NB4 (cell line): ENCODE data around the gene GPC5.

Experiments used
- DNase-seq: peaks from one replicate; pipeline ENCODE4 v3.0.0; 2010; ENCODE audit warnings: low read depth
- H3K4me3 ChIP-seq: one replicate; pipeline ENCODE4 v1.5.1; 2011; ENCODE audit warnings: mild to moderate bottlenecking, low read depth, low read length, moderate library complexity
- CTCF ChIP-seq: IDR thresholded peaks from one replicate; pipeline ENCODE4 v1.5.1; 2012; ENCODE audit warnings: low read depth, low read length
- MAX ChIP-seq: IDR thresholded peaks from 2 replicates; pipeline ENCODE4 v1.6.1; 2011; ENCODE audit warnings: low read depth, low read length
- MYC ChIP-seq: IDR thresholded peaks from 2 replicates; pipeline ENCODE4 v1.6.1; 2011; ENCODE audit warnings: low read depth, low read length
- POLR2A ChIP-seq: IDR thresholded peaks from 2 replicates; pipeline ENCODE4 v1.6.1; 2011; ENCODE audit warnings: mild to moderate bottlenecking; ENCODE audit not compliant: insufficient read length; ENCODE audit errors: extremely low read depth

GPC5 gene

GRCh38 chr13:92218615-92219014 is 820.2 kb downstream of the GPC5 start:
- H3K4me3 ChIP-seq, result no peak overlapping the region
- no peak for DNase-seq
- TF ChIP-seq POLR2A (no peak), MYC (no peak)

- DNase-seq, result no peak
- no peak overlapping the region for H3K4me3 ChIP-seq
- no peak for TF ChIP-seq MYC
- no peak for TF ChIP-seq CTCF
- no peak for TF ChIP-seq MAX
- no peak for TF ChIP-seq POLR2A
Measured at GRCh38 chr13:92221916-92222315, 823.5 kb downstream of the GPC5 start.

- peak; percentile 57; the same call in 1 of the 2 replicates for TF ChIP-seq MYC
- TF ChIP-seq CTCF, result no peak
- TF ChIP-seq POLR2A, result no peak
- peak; percentile 65 for TF ChIP-seq MAX
- DNase-seq, result peak; percentile 92
- H3K4me3 ChIP-seq, result no peak overlapping the region
Measured at GRCh38 chr13:92224052-92224821, 825.8 kb downstream of the GPC5 start.

- no peak overlapping the region for H3K4me3 ChIP-seq
- TF ChIP-seq POLR2A (no peak), CTCF (no peak), MYC (no peak), MAX (no peak)
- no peak for DNase-seq
Measured at GRCh38 chr13:92224825-92225224, 826.4 kb downstream of the GPC5 start.

- peak; percentile 56 for DNase-seq
- no peak overlapping the region for H3K4me3 ChIP-seq
- TF ChIP-seq MYC (no peak), POLR2A (no peak), MAX (no peak), CTCF (no peak)
Measured at GRCh38 chr13:92225861-92226260, 827.4 kb downstream of the GPC5 start.

- no peak for DNase-seq
Measured at GRCh38 chr13:92232871-92233270, 834.5 kb downstream of the GPC5 start.

More at GRCh38 chr13:92232871-92233270, 834.5 kb downstream of the GPC5 start:
- TF ChIP-seq POLR2A, result no peak
- TF ChIP-seq MYC, result no peak
- no peak for TF ChIP-seq MAX
- TF ChIP-seq CTCF, result no peak
- no peak overlapping the region for H3K4me3 ChIP-seq
